NOMO-1 treated with dmso at 0.1 percent for 144 hours (cell line): Measurements from ENCODE around the gene ATP13A1.
"Not testable (repeated sequence)": the region's sequence is repeated elsewhere in the genome, so short reads cannot be mapped to it uniquely, and the experiment has no call there.

Experiments
- DNase-seq: peaks from one replicate; lab custom pipeline; 2025; ENCODE audit not compliant: unreplicated experiment; lab: John Stamatoyannopoulos, UW

Gene ATP13A1

GRCh38 chr19:19663256-19664120 lies at the start of gene ATP13A1:
ATP13A1 (minus strand) TSS chr19:19663676; CDS start chr19:19663666, 10 bp downstream.
- peak; percentile 96 for DNase-seq

- DNase-seq = no peak
These were observed 48.7 kb upstream of the ATP13A1 start for GRCh38 chr19:19711934-19712828.

GRCh38 chr19:19711306-19711933 lies 47.9 kb upstream of the ATP13A1 start:
- no peak for DNase-seq

DNA sequence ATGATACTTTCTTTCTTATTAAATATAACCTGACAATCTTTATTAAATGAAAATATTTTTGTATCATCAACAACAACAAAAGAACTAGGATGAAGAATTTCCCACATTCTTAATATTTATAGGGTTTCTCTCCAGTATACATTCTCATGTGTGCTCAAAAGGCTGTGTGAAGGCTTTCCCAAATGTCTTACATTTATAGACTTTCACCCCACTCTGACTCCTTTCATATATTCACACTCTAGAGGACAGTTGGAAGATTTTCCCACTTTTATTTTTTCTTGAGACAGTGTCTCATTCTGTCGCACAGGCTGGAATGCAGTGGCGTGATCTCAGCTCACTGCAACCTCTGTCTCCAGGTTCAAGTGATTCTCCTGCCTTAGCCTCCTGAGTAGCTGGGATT lies 47.0 kb upstream of the ATP13A1 start:
- no peak for DNase-seq

DNA sequence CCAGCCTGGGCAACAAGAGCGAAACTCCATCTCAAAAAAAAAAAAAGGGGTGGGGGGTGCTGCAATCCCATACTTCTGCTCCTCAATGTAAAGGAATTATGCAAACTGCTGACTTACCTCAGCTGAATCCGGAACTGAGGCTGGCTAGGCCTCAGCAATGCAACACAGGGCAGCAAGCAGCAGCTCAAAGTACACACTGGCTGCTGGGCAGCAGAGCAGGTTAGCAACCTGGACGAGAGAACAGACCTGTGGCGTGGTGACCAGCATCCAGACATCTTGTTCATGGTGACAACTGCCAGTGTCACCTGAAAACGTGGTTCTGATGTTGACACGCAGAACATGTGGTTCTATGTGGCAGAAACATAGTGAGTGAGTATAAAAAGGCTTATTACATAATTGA lies 41.4 kb upstream of the ATP13A1 start:
- no peak for DNase-seq

- DNase-seq = not testable (repeated sequence)
These were observed 37.0 kb upstream of the ATP13A1 start for GRCh38 chr19:19700493-19700892.

- no peak for DNase-seq
These were observed 34.1 kb upstream of the ATP13A1 start for GRCh38 chr19:19697589-19697988.

GRCh38 chr19:19696386-19696785 lies 32.9 kb upstream of the ATP13A1 start:
- DNase-seq = no peak

- DNase-seq = no peak
These were observed 28.2 kb upstream of the ATP13A1 start for GRCh38 chr19:19691683-19692082.

GRCh38 chr19:19689023-19689422 lies 25.5 kb upstream of the ATP13A1 start:
- DNase-seq = not testable (repeated sequence)

DNA sequence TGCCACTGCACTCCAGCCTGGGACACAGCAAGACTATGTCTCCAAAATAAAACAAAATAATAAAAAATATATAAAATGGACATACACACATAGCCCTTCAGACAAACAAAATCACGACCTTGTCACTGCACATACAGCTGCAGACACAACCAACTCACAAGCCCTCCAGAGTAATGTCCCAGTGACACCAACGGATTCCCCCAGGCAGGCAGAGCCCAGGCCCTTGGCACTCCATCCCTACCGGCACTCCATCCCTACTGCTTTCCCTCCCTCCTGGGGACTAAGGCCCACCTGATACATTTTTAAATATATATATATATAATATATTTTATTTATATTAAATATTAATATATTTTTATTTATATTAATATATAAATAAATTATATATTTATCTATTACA lies 23.6 kb upstream of the ATP13A1 start:
- DNase-seq = no peak

GRCh38 chr19:19686580-19686979 lies 23.1 kb upstream of the ATP13A1 start:
- DNase-seq = no peak

DNA sequence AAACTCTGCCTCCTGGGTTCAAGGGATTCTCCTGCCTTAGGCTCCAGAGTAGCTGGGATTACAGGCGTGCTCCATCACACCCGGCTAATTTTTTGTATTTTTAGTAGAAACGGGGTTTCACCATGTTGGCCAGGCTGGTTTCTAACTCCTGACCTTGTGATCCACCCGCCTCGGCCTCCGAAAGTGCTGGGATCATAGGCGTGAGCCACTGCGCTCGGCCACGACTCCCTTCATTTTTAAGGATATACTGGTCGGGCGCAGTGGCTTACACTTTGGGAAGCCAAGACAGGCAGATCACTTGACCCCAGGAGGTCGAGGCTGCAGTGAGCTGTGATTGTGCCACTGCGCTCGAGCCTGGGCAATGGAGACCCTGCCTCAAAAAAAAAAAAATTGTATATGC lies 22.6 kb upstream of the ATP13A1 start:
- not testable (repeated sequence) for DNase-seq

DNA sequence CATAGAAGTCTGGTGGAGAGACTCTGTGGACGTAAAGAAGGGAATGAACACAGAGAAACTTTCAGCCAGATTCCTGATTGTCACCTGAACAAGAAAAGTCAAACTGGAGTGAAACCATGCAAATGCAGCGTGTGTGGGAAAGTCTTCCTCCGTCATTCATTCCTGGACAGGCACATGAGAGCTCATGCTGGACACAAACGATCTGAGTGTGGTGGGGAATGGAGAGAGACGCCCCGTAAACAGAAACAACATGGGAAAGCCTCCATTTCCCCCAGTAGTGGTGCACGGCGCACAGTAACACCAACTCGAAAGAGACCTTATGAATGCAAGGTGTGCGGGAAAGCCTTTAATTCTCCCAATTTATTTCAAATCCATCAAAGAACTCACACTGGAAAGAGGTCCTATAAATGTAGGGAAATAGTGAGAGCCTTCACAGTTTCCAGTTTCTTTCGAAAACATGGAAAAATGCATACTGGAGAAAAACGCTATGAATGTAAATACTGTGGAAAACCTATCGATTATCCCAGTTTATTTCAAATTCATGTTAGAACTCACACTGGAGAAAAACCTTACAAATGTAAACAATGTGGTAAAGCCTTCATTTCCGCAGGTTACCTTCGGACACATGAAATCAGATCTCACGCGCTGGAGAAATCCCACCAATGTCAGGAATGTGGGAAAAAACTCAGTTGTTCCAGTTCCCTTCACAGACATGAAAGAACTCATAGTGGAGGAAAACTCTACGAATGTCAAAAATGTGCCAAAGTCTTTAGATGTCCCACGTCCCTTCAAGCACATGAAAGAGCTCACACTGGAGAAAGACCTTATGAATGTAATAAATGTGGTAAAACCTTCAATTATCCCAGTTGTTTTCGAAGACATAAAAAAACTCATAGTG lies 15.9 kb upstream of the ATP13A1 start:
- no peak for DNase-seq

DNA sequence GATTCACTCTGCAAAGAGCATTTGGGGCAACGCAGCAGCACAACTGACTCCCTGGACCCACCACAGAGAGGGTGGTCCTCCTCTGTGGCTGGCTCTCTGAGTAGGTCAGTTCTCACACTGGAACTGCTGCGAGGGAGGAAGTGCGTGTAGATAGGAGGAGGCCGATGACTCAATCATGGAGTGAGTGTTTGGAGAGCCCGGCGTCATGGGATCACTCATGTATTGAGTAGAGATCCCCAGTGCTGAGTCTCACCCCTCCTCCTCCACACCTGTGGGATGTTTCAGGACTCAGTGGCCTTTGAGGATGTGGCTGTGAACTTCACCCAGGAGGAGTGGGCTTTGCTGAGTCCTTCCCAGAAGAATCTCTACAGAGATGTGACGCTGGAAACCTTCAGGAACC lies 14.1 kb upstream of the ATP13A1 start:
- DNase-seq = no peak

DNA sequence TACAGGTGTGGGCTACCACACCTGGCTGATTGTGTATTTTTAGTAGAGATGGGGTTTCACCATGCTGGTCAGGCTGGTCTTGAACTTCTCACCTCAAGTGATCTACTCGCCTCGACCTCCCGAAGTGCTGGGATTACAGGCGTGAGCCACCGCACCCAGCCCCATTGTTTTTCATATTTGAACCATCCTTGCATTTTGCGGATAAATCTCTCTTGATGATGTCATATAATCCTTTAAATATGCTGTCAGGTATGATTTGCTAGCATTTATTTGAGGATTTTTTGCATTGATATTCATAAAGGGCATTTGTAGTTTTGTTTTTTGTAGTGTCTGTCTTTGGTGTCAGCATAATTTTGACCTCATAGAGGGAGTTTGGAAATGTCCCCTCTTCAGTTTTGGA lies 10.8 kb upstream of the ATP13A1 start:
- no peak for DNase-seq

GRCh38 chr19:19672816-19673215 lies 9.3 kb upstream of the ATP13A1 start:
- DNase-seq = no peak

GRCh38 chr19:19670070-19670551 lies 6.6 kb upstream of the ATP13A1 start:
- DNase-seq = no peak

GRCh38 chr19:19668230-19669012 lies 4.9 kb upstream of the ATP13A1 start, which contains the start of gene ZNF101:
ZNF101 (plus strand) TSS chr19:19668839; CDS start chr19:19668964, 125 bp downstream.
- DNase-seq = peak; percentile 85
